ENCODE results near the gene CACFD1. TPM values are rescaled to one million over a fixed set of nuclear protein-coding genes. Genes with fewer than 3 reads are reported as not detected.

Gene CACFD1
- total RNA-seq, 1 experiment from 2014 or later: 6.9 TPM

DNA sequence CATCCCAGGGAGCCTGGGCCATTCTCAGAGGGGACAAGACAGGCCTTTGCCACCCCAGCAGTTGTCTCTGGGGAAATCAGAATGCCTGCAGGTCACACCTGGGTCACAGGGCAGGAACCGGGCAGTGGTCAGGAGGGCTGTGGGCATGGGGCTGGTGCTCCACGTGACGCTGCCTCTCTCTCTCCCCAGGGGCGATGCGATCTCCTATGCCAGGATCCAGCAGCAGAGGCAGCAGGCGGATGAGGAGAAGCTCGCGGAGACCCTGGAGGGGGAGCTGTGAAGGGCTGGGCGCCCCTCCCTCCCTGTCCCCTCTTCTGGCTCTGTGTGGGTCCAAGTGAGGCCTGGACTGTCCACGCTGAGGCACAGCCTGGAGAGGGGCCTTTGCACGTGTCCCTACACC, 8.6 kb downstream of the CACFD1 start:
- Histone ChIP-seq H3K36me3 (ENCODE audit: control insufficient read depth in 1 of 2, insufficient read depth in 2 of 2, low read length in 2 of 2) (no peaks in the 10 kb centered on the region), H3K9me2 (ENCODE audit: insufficient read depth) (no peaks in the 10 kb centered on the region), H3K27me3 (ENCODE audit: insufficient read depth, low read length) (no peaks in the 10 kb centered on the region), H2AFZ (ENCODE audit: low read depth, low read length, poor library complexity, severe bottlenecking) (no peak overlapping the region), H4K20me1 (ENCODE audit: insufficient read depth) (no peaks in the 10 kb centered on the region), H3K4me1 (ENCODE audit: control insufficient read depth in 1 of 2, insufficient read depth in 2 of 2, low read length in 2 of 2) (no peaks in the 10 kb centered on the region), H3K9ac (ENCODE audit: low read length) (no peak overlapping the region), H3K4me3 (replicated peaks in 1 of 2; ENCODE audit: low read depth in 1 of 2, low read length in 2 of 2) (no peak overlapping the region), H3K27ac (ENCODE audit: low read depth, low read length) (no peak overlapping the region), H3K79me2 (ENCODE audit: insufficient read depth, low read length) (no peaks in the 10 kb centered on the region), H3K9me3 (ENCODE audit: control insufficient read depth in 1 of 2, insufficient read depth in 1 of 2, low read depth in 1 of 2, low read length in 2 of 2) (no peaks in the 10 kb centered on the region), H3K4me2 (ENCODE audit: low read length) (no peak overlapping the region)
- TF ChIP-seq RAD21 (IDR thresholded peaks at IDR 0.05; ENCODE audit: low read depth) (no peak), CBX3 (IDR thresholded peaks at IDR 0.05; ENCODE audit: low read depth) (no peak), ZFX (IDR thresholded peaks at IDR 0.05) (no peak), ZNF274 (IDR thresholded peaks at IDR 0.05; ENCODE audit: low read depth, low read length) (no peak), POLR2A (IDR thresholded peaks at IDR 0.05; ENCODE audit: borderline replicate concordance, extremely low read depth, insufficient read depth, insufficient read length) (no peak), JUND (IDR thresholded peaks at IDR 0.05) (no peak)
- TF ChIP-seq, protein P1, sequence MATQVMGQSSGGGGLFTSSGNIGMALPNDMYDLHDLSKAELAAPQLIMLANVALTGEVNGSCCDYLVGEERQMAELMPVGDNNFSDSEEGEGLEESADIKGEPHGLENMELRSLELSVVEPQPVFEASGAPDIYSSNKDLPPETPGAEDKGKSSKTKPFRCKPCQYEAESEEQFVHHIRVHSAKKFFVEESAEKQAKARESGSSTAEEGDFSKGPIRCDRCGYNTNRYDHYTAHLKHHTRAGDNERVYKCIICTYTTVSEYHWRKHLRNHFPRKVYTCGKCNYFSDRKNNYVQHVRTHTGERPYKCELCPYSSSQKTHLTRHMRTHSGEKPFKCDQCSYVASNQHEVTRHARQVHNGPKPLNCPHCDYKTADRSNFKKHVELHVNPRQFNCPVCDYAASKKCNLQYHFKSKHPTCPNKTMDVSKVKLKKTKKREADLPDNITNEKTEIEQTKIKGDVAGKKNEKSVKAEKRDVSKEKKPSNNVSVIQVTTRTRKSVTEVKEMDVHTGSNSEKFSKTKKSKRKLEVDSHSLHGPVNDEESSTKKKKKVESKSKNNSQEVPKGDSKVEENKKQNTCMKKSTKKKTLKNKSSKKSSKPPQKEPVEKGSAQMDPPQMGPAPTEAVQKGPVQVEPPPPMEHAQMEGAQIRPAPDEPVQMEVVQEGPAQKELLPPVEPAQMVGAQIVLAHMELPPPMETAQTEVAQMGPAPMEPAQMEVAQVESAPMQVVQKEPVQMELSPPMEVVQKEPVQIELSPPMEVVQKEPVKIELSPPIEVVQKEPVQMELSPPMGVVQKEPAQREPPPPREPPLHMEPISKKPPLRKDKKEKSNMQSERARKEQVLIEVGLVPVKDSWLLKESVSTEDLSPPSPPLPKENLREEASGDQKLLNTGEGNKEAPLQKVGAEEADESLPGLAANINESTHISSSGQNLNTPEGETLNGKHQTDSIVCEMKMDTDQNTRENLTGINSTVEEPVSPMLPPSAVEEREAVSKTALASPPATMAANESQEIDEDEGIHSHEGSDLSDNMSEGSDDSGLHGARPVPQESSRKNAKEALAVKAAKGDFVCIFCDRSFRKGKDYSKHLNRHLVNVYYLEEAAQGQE (IDR thresholded peaks at IDR 0.05; ENCODE audit: low read depth): no peak
- TF ChIP-seq, protein P2, sequence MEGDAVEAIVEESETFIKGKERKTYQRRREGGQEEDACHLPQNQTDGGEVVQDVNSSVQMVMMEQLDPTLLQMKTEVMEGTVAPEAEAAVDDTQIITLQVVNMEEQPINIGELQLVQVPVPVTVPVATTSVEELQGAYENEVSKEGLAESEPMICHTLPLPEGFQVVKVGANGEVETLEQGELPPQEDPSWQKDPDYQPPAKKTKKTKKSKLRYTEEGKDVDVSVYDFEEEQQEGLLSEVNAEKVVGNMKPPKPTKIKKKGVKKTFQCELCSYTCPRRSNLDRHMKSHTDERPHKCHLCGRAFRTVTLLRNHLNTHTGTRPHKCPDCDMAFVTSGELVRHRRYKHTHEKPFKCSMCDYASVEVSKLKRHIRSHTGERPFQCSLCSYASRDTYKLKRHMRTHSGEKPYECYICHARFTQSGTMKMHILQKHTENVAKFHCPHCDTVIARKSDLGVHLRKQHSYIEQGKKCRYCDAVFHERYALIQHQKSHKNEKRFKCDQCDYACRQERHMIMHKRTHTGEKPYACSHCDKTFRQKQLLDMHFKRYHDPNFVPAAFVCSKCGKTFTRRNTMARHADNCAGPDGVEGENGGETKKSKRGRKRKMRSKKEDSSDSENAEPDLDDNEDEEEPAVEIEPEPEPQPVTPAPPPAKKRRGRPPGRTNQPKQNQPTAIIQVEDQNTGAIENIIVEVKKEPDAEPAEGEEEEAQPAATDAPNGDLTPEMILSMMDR (IDR thresholded peaks at IDR 0.05 in 2 of 3, conservative IDR thresholded peaks at IDR 0.05 in 1 of 3; ENCODE audit: borderline replicate concordance in 1 of 3, insufficient read depth in 1 of 3, low read depth in 2 of 3, low read length in 2 of 3): no peak
- BruUV-seq (replicated peaks): no TSS peak
- POLR2A ChIA-PET: no interaction called here
- intact Hi-C loops (cut with micrococcal nuclease): no loop called here
- CTCF ChIA-PET: no interaction called here
- DNase-seq (ENCODE audit: low read depth, low spot score) (no peak), ATAC-seq (no peak)
- RAD21 ChIA-PET (ENCODE audit: low non-redundant PET in 1 of 2, low total read pairs in 2 of 2, uncharacterized antibody in 2 of 2, unreplicated experiment in 2 of 2): no interaction called here
